ENCODE results near the gene LONRF2. TPM values are rescaled to one million over a fixed set of nuclear protein-coding genes. Genes with fewer than 3 reads are reported as not detected.

The LONRF2 gene
- total RNA-seq, 1 donor from 2014 or later = not detected

- Mint-ChIP-seq H3K4me3 (ENCODE audit: unreplicated experiment) (no peak overlapping the region), H3K4me1 (ENCODE audit: unreplicated experiment) (no peaks in the 10 kb centered on the region), H3K27me3 (ENCODE audit: unreplicated experiment) (peaks cover 7% of the 10 kb centered on the region), H3K27ac (ENCODE audit: unreplicated experiment) (no peak overlapping the region), H3K9me3 (ENCODE audit: unreplicated experiment) (no peaks in the 10 kb centered on the region), H3K36me3 (ENCODE audit: low read depth, unreplicated experiment) (no peaks in the 10 kb centered on the region)
- no peak for DNase-seq (ENCODE audit: low spot score)
- no peak for TF ChIP-seq CTCF (IDR thresholded peaks at IDR 0.05; ENCODE audit: unreplicated experiment)
These were observed 98.8 kb downstream of the LONRF2 start for GRCh38 chr2:100223502-100223901.

Other genes with a start within 250 kb of the LONRF2 start
- 12.2 TPM for gene AFF3, start 179.9 kb downstream of the LONRF2 start, total RNA-seq (ENCODE audit: unreplicated experiment)
- gene CHST10, start 95.2 kb upstream of the LONRF2 start, total RNA-seq (ENCODE audit: unreplicated experiment) = 20.6 TPM
- gene NMS, start 148.0 kb upstream of the LONRF2 start, total RNA-seq (ENCODE audit: unreplicated experiment) = not detected
- gene PDCL3, start 240.5 kb upstream of the LONRF2 start, total RNA-seq (ENCODE audit: unreplicated experiment) = 15.0 TPM